ENCODE data around the gene RAB21. TPM values are rescaled to one million over a fixed set of nuclear protein-coding genes. Genes with fewer than 3 reads are reported as not detected.

The RAB21 gene
- total and polyA plus RNA-seq, 2 experiments from 2014 or later, result 21.8 to 60.3 TPM

DNA sequence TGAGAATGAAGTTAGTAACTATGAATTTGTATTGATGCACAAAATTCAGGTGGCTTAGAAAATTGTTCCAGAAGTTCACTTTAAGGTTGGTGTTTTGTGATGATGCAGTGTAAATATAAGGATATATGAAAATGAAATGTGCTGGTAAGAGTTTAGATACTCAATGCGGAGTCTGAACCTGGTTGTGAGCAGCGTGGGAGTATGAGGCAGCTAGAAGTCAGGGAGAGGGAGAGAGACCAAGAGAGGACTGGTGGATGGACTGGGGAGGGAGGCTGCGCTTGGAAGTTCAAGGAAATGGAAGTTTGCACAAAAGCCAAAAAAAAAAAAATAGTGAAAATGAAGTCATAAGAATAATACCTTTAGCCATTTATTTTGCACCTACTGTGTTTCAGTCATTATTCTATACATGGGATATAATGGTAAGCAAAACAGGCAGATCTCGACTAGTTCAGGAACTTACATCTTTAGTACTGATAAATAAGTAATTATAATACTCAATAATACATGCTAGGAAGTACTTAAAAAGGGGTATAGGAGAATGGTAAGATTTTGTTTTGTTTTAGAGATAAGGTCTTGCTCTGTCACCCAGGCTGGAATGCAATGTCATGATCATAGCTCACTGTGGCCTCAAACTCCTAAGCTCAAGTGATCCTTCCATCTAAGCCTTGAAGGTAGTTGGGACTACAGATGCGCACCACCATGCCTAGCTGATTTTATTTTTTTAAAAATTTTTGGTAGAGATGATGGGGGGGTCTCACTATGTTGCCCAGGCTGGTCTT lies 10.0 kb upstream of the RAB21 start:
- no peaks in the 10 kb centered on the region for H3K4me1 ChIP-seq (ENCODE audit: low read depth)
- DNase-seq (ENCODE audit: low read depth in 1 of 2, low spot score in 1 of 2), result no peak
- H3K9me3 ChIP-seq (ENCODE audit: low read depth), result no peaks in the 10 kb centered on the region
- no peak for TF ChIP-seq CTCF (IDR thresholded peaks at IDR 0.05; ENCODE audit: low read depth, low read length)
- peaks cover 9% of the 10 kb centered on the region for H3K27me3 ChIP-seq
- no peak overlapping the region for H3K4me3 ChIP-seq
- H3K36me3 ChIP-seq, result no peaks in the 10 kb centered on the region
- H3K27ac ChIP-seq, result no peak overlapping the region

- Histone ChIP-seq H3K9me3 (ENCODE audit: low read depth) (no peaks in the 10 kb centered on the region), H3K27me3 (peaks cover 9% of the 10 kb centered on the region), H3K4me1 (ENCODE audit: low read depth) (no peaks in the 10 kb centered on the region), H3K36me3 (no peaks in the 10 kb centered on the region), H3K27ac (no peak overlapping the region), H3K4me3 (no peak overlapping the region)
- DNase-seq (ENCODE audit: low read depth in 1 of 2, low spot score in 1 of 2), result peak; percentile 68 to 80
- peak; percentile 74 for TF ChIP-seq CTCF (IDR thresholded peaks at IDR 0.05; ENCODE audit: low read depth, low read length)
These were observed 7.6 kb upstream of the RAB21 start for GRCh38 chr12:71746974-71747611.

GRCh38 chr12:71748081-71748850 lies 6.4 kb upstream of the RAB21 start:
- H3K9me3 ChIP-seq (ENCODE audit: low read depth), result no peaks in the 10 kb centered on the region
- no peak overlapping the region for H3K27ac ChIP-seq
- DNase-seq (ENCODE audit: low read depth in 1 of 2, low spot score in 1 of 2), result peak in 1 of 2 donors; percentile 23
- no peak overlapping the region for H3K4me3 ChIP-seq
- no peaks in the 10 kb centered on the region for H3K36me3 ChIP-seq
- TF ChIP-seq CTCF (IDR thresholded peaks at IDR 0.05; ENCODE audit: low read depth, low read length), result no peak
- H3K4me1 ChIP-seq (ENCODE audit: low read depth), result peaks cover 2% of the 10 kb centered on the region
- peaks cover 9% of the 10 kb centered on the region for H3K27me3 ChIP-seq

DNA sequence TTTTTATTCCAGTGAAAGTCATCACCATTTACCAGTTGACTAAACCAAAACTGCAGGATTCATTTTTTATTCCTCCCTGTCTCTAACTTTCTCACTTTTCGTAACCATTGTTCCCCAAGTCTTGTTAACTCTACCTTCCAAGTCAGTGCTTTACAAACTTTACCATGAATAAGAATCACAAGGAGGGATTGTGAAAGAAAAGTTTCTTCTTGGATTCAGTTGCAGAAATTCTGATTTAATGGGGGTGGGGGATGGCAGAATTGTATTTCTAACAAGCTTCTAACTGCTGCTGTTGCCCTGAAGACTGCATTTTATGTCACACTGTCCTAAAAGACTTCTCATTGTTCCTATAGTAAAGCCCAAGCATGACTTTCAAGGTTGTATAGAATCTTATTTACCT lies 5.0 kb upstream of the RAB21 start:
- H3K27ac ChIP-seq, result no peak overlapping the region
- H3K36me3 ChIP-seq, result no peaks in the 10 kb centered on the region
- no peaks in the 10 kb centered on the region for H3K9me3 ChIP-seq (ENCODE audit: low read depth)
- peaks cover 9% of the 10 kb centered on the region for H3K27me3 ChIP-seq
- TF ChIP-seq CTCF (IDR thresholded peaks at IDR 0.05; ENCODE audit: low read depth, low read length), result no peak
- DNase-seq (ENCODE audit: low read depth in 1 of 2, low spot score in 1 of 2), result peak in 1 of 2 donors; percentile 44
- no peak overlapping the region for H3K4me3 ChIP-seq
- peaks cover 2% of the 10 kb centered on the region for H3K4me1 ChIP-seq (ENCODE audit: low read depth)

GRCh38 chr12:71752891-71753290 lies 1.8 kb upstream of the RAB21 start:
- Histone ChIP-seq H3K36me3 (no peaks in the 10 kb centered on the region), H3K4me1 (ENCODE audit: low read depth) (peaks cover 2% of the 10 kb centered on the region), H3K9me3 (ENCODE audit: low read depth) (no peaks in the 10 kb centered on the region), H3K27me3 (peaks cover 9% of the 10 kb centered on the region), H3K27ac (no peak overlapping the region), H3K4me3 (no peak overlapping the region)
- DNase-seq (ENCODE audit: low read depth in 1 of 2, low spot score in 1 of 2), result no peak
- no peak for TF ChIP-seq CTCF (IDR thresholded peaks at IDR 0.05; ENCODE audit: low read depth, low read length)
